Tibial nerve (tissue), 4 donors: ENCODE results near the gene ABT1. TPM values are rescaled to one million over a fixed set of nuclear protein-coding genes. Genes with fewer than 3 reads are reported as not detected.

Source experiments
- DNase-seq, 2 donors: peaks; one replicate each; pipeline ENCODE4 v3.0.0-alpha.2; 2019; ENCODE audit warnings: low spot score in 2 of 2
- H3K27ac ChIP-seq, 4 donors: fragments of 200-600 bp; sonication (generic) in 3 of 4; one replicate each; pipeline ENCODE4 v1.5.1; 2017 to 2019; ENCODE audit warnings: mild to moderate bottlenecking in 1 of 4
- H3K27me3 ChIP-seq, 2 donors: fragments of 200-600 bp; sonication (generic) in 1 of 2; one replicate each; pipeline versions ENCODE4 v1.5.1 to v1.6.0; 2017 to 2019
- H3K36me3 ChIP-seq, 3 donors: fragments of 200-600 bp; sonication (generic); one replicate each; pipeline ENCODE4 v1.5.1; 2018 to 2019
- H3K4me1 ChIP-seq, 4 donors: fragments of 200-600 bp; sonication (generic) in 3 of 4; one replicate each; pipeline ENCODE4 v1.5.1; 2017 to 2019
- H3K4me3 ChIP-seq, 4 donors: fragments of 200-600 bp; sonication (generic) in 3 of 4; one replicate each; pipeline ENCODE4 v1.5.1; 2017 to 2019; ENCODE audit warnings: mild to moderate bottlenecking in 1 of 4, moderate library complexity in 1 of 4
- H3K9me3 ChIP-seq, 4 donors: fragments of 200-600 bp; sonication (generic) in 3 of 4; one replicate each; pipeline ENCODE4 v1.5.1; 2017 to 2019
- CTCF ChIP-seq, 5 experiments: fragments of 200-600 bp in 3 of 5; fragments of 450-650 bp in 2 of 5; sonication (generic) in 3 of 5; IDR thresholded peaks; one replicate each; pipeline ENCODE4 v1.5.1; 2016 to 2019; ENCODE audit warnings: antibody characterized with exemption in 5 of 5, mild to moderate bottlenecking in 3 of 5, moderate library complexity in 2 of 5
- EP300 ChIP-seq, 2 donors: sonication (generic); formaldehyde crosslinking; IDR thresholded peaks; one replicate each; pipeline ENCODE4 v1.6.1; 2017; ENCODE audit warnings: antibody characterized with exemption in 2 of 2, mild to moderate bottlenecking in 1 of 2
- POLR2A ChIP-seq, 2 donors: fragments of 450-650 bp; IDR thresholded peaks; one replicate each; pipeline ENCODE4 v1.6.1; 2017; ENCODE audit warnings: antibody characterized with exemption in 2 of 2, mild to moderate bottlenecking in 2 of 2, moderate library complexity in 2 of 2
- WGBS, 2 donors: methylation state at CpG; one replicate each; pipeline ENCODE4 v1.1.5; 2018; 5-methylcytosine and 5-hydroxymethylcytosine counted together
- total RNA-seq, 4 donors: library from RNA; depleted of rRNA; stranded (reverse); fragments of >200 nt; gene quantifications; one replicate each; pipeline ENCODE4 v1.1.0, GENCODE V29; 2016

Gene ABT1
- total RNA-seq, 4 donors from 2014 or later = 8.3 to 13.2 (median 10.6) TPM

- Histone ChIP-seq H3K4me1 (peaks cover 0 to 12% (median 5%) of the 10 kb centered on the region in 4 donors), H3K27ac (no peak overlapping the region), H3K36me3 (no peaks in the 10 kb centered on the region), H3K27me3 (no peaks in the 10 kb centered on the region), H3K9me3 (no peaks in the 10 kb centered on the region), H3K4me3 (no peak overlapping the region)
- DNase-seq = no peak
- TF ChIP-seq POLR2A (IDR thresholded peaks at IDR 0.05) (no peak), CTCF (IDR thresholded peaks at IDR 0.05) (no peak), EP300 (IDR thresholded peaks at IDR 0.05) (no peak)
- WGBS, 2 donors = 77% methylated on average over 21 of the region's 21 CpGs
These were observed 26.5 kb upstream of the ABT1 start for GRCh38 chr6:26570027-26570809.

- H3K27ac ChIP-seq = peak overlapping the region in 3 of 4 donors; percentile 53 to 83 (median 76)
- H3K9me3 ChIP-seq = no peaks in the 10 kb centered on the region
- peak in 1 of 2 donors; percentile 66 for DNase-seq
- H3K4me1 ChIP-seq = peaks cover 0 to 20% (median 5%) of the 10 kb centered on the region in 4 donors
- H3K27me3 ChIP-seq = no peaks in the 10 kb centered on the region
- H3K4me3 ChIP-seq = peak overlapping the region; percentile 28 to 56 (median 44)
- 8 to 9% methylated on average over 24 of the region's 24 CpGs for WGBS, 2 donors
- H3K36me3 ChIP-seq = no peaks in the 10 kb centered on the region
- TF ChIP-seq EP300 (IDR thresholded peaks at IDR 0.05) = peak in 1 of 2 donors; percentile 40
- TF ChIP-seq CTCF (IDR thresholded peaks at IDR 0.05) = no peak
These were observed 25.0 kb upstream of the ABT1 start for GRCh38 chr6:26571592-26572296.

- no peak for TF ChIP-seq CTCF (IDR thresholded peaks at IDR 0.05)
- TF ChIP-seq POLR2A (IDR thresholded peaks at IDR 0.05) = no peak
- no peak for TF ChIP-seq EP300 (IDR thresholded peaks at IDR 0.05)
- WGBS, 2 donors = 54 to 64% methylated on average over 10 of the region's 10 CpGs
- H3K36me3 ChIP-seq = no peaks in the 10 kb centered on the region
- H3K9me3 ChIP-seq = peaks cover 0 to 22% (median 0%) of the 10 kb centered on the region in 4 donors
- no peak overlapping the region for H3K27ac ChIP-seq
- H3K27me3 ChIP-seq = peaks cover 0 to 16% of the 10 kb centered on the region in 2 donors
- no peak for DNase-seq
- peaks cover 0 to 23% (median 5%) of the 10 kb centered on the region in 4 donors for H3K4me1 ChIP-seq
- no peak overlapping the region for H3K4me3 ChIP-seq
These were observed 21.2 kb upstream of the ABT1 start for GRCh38 chr6:26575494-26575939.

DNA sequence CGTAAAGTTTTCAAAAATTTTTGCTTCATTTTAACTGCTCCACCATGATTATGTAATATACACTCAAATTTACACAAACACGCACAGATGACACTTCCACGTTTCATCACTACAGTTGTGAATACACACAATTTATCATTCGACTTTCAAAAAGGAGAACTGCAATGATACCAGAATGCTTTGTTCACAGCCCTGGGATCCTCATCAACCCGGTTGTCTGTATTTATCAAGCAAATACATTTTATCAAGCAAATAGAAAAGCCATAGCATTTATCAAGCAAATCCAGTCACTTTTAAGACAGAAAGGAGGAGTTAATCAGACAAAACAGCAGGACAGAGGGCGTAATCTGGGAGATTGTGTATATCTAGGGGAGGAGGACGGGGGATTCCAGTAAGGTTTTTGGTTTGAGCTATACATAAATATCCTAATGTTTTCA is 20.3 kb upstream of the ABT1 start:
- Histone ChIP-seq H3K4me3 (peak overlapping the region in 1 of 4 donors; percentile 44), H3K9me3 (peaks cover 0 to 22% (median 0%) of the 10 kb centered on the region in 4 donors), H3K27me3 (peaks cover 0 to 16% of the 10 kb centered on the region in 2 donors), H3K27ac (no peak overlapping the region), H3K36me3 (no peaks in the 10 kb centered on the region), H3K4me1 (peaks cover 0 to 23% (median 5%) of the 10 kb centered on the region in 4 donors)
- no peak for TF ChIP-seq CTCF (IDR thresholded peaks at IDR 0.05)
- no peak for TF ChIP-seq EP300 (IDR thresholded peaks at IDR 0.05)
- no peak for TF ChIP-seq POLR2A (IDR thresholded peaks at IDR 0.05)
- WGBS, 2 donors = 37 to 46% methylated on average over 7 of the region's 7 CpGs
- DNase-seq = no peak
